IMR-90 (cell line): ENCODE results near the gene MERTK. TPM values are rescaled to one million over a fixed set of nuclear protein-coding genes. Genes with fewer than 3 reads are reported as not detected.
A peak's percentile ranks its signal among the peaks of the same experiment; 100 is the strongest.

Experiments used
- ATAC-seq: fragments of 200-7000 bp; cut with Tn5 transposase; 2 replicates; pipeline ENCODE4 v1.9.1; 2020; ENCODE audit warnings: low read depth, mild to moderate bottlenecking, moderate library complexity
- BruUV-seq: library from RNA; stranded (reverse); fragments of 400-500 nt; replicated peaks from 2 replicates; lab custom pipeline; 2021; lab: Mats Ljungman, UMichigan
- CTCF ChIA-PET: fragments of 300-600 bp; formaldehyde crosslinking; extraction: SDS; loops from one replicate; lab custom pipeline; 2021; ENCODE audit warnings: antibody characterized with exemption; lab: Yijun Ruan, JAX
- POLR2A ChIA-PET: fragments of 300-600 bp; sonication (Branson Sonifier 250); formaldehyde crosslinking; loops from one replicate; lab custom pipeline; 2022; ENCODE audit warnings: antibody characterized with exemption; ENCODE audit not compliant: unreplicated experiment; lab: Charles Lee
- DNase-seq: peaks from one replicate; pipeline ENCODE4 v3.0.0; 2013
- H2AFZ ChIP-seq: replicated peaks from 2 replicates; pipeline ENCODE3; 2013; ENCODE audit warnings: low read length, mild to moderate bottlenecking; ENCODE audit not compliant: poor library complexity
- H2AK5ac ChIP-seq: 2 replicates; pipeline ENCODE4 v1.6.1; 2013; ENCODE audit warnings: low read depth, low read length, inconsistent platforms
- H2AK9ac ChIP-seq: replicated peaks from 2 replicates; pipeline ENCODE3; 2013; ENCODE audit warnings: mild to moderate bottlenecking, low read depth, low read length, moderate library complexity; ENCODE audit not compliant: poor library complexity
- H2BK120ac ChIP-seq: 2 replicates; pipeline ENCODE4 v1.6.1; 2013; ENCODE audit warnings: low read depth, low read length, inconsistent platforms
- H2BK15ac ChIP-seq: 3 replicates; pipeline ENCODE4 v1.6.1; 2013; ENCODE audit warnings: low read depth, low read length, inconsistent platforms
- H2BK20ac ChIP-seq: 2 replicates; pipeline ENCODE4 v1.6.1; 2013; ENCODE audit warnings: low read depth, mild to moderate bottlenecking, inconsistent platforms, low read length, moderate library complexity
- H2BK5ac ChIP-seq: 2 replicates; pipeline ENCODE4 v1.6.1; 2013; ENCODE audit warnings: mild to moderate bottlenecking, low read depth, low read length, inconsistent platforms; ENCODE audit not compliant: poor library complexity, severe bottlenecking
- H3K14ac ChIP-seq: replicated peaks from 2 replicates; pipeline ENCODE4 v1.6.1; 2013; ENCODE audit warnings: low read depth, low read length, inconsistent platforms
- H3K18ac ChIP-seq: 2 replicates; pipeline ENCODE4 v1.6.1; 2013; ENCODE audit warnings: low read depth, low read length, control low read depth
- H3K23ac ChIP-seq: 2 replicates; pipeline ENCODE4 v1.6.1; 2013; ENCODE audit warnings: low read depth, low read length, inconsistent platforms
- H3K27ac ChIP-seq: 2 replicates; pipeline ENCODE4 v1.5.1; 2013; ENCODE audit warnings: mild to moderate bottlenecking, control low read depth, low read length; ENCODE audit not compliant: insufficient read depth
- H3K27me3 ChIP-seq: 2 replicates; pipeline ENCODE4 v1.6.1; 2013; ENCODE audit warnings: low read length; ENCODE audit not compliant: control insufficient read depth, insufficient read depth
- H3K36me3 ChIP-seq: 2 replicates; pipeline ENCODE4 v1.6.1; 2013; ENCODE audit warnings: low read length, mixed read lengths; ENCODE audit not compliant: control insufficient read depth, insufficient read depth
- H3K4ac ChIP-seq: 2 replicates; pipeline ENCODE4 v1.6.1; 2013; ENCODE audit warnings: low read depth, low read length, inconsistent platforms
- H3K4me1 ChIP-seq: 2 replicates; pipeline ENCODE4 v1.6.1; 2013; ENCODE audit warnings: low read length, mixed read lengths; ENCODE audit not compliant: control insufficient read depth, insufficient read depth
- H3K4me2 ChIP-seq: 2 replicates; pipeline ENCODE4 v1.6.1; 2013; ENCODE audit warnings: low read depth, mild to moderate bottlenecking, control low read depth, low read length, moderate library complexity
- H3K4me3 ChIP-seq: 2 replicates; pipeline ENCODE4 v1.5.1; 2013; ENCODE audit warnings: low read depth, mild to moderate bottlenecking, control low read depth, low read length, moderate library complexity; ENCODE audit not compliant: insufficient read depth
- H3K56ac ChIP-seq: 2 replicates; pipeline ENCODE4 v1.6.1; 2013; ENCODE audit warnings: low read length, inconsistent platforms; ENCODE audit not compliant: insufficient read depth; ENCODE audit errors: extremely low read depth
- H3K79me1 ChIP-seq, 2 experiments: 2 replicates each; pipeline ENCODE4 v1.6.1; 2013; ENCODE audit warnings: low read length in 2 of 2, inconsistent platforms in 1 of 2, low read depth in 1 of 2
- H3K9ac ChIP-seq: 2 replicates; pipeline ENCODE4 v1.6.1; 2013; ENCODE audit warnings: low read depth, low read length, control low read depth
- H3K9me1 ChIP-seq: 2 replicates; pipeline ENCODE4 v1.6.1; 2013; ENCODE audit warnings: low read length, inconsistent platforms; ENCODE audit not compliant: insufficient read depth
- H3K9me3 ChIP-seq: 2 replicates; pipeline ENCODE4 v1.6.1; 2013; ENCODE audit warnings: low read length; ENCODE audit not compliant: control insufficient read depth, insufficient read depth
- H4K20me1 ChIP-seq: 2 replicates; pipeline ENCODE4 v1.6.1; 2013; ENCODE audit warnings: low read length, inconsistent platforms; ENCODE audit not compliant: insufficient read depth
- H4K5ac ChIP-seq: 2 replicates; pipeline ENCODE4 v1.6.1; 2013; ENCODE audit warnings: mild to moderate bottlenecking, low read depth, low read length, control low read depth
- H4K8ac ChIP-seq, 2 experiments: 2 replicates each; pipeline ENCODE4 v1.6.1; 2013; ENCODE audit warnings: low read depth in 2 of 2, low read length in 2 of 2, control low read depth in 1 of 2, inconsistent platforms in 1 of 2
- H4K91ac ChIP-seq: 2 replicates; pipeline ENCODE4 v1.6.1; 2013; ENCODE audit warnings: low read depth, low read length, inconsistent platforms; ENCODE audit not compliant: insufficient read depth
- CHD1 ChIP-seq: IDR thresholded peaks from 2 replicates; pipeline ENCODE4 v1.6.1; 2012; ENCODE audit warnings: low read depth, low read length, improper control_type of control experiment
- RAD21 ChIP-seq: IDR thresholded peaks from 2 replicates; pipeline ENCODE4 v1.6.1; 2012; ENCODE audit warnings: low read length, improper control_type of control experiment
- SMC3 ChIP-seq: fragments of 150-350 bp; IDR thresholded peaks from 2 replicates; pipeline ENCODE4 v1.6.1; 2016; ENCODE audit warnings: low read depth, mild to moderate bottlenecking, antibody characterized with exemption, low read length, moderate library complexity
- USF2 ChIP-seq: fragments of 150-350 bp; IDR thresholded peaks from 2 replicates; pipeline ENCODE4 v1.6.1; 2017; ENCODE audit warnings: mild to moderate bottlenecking, antibody characterized with exemption, low read length, low read depth
- whole genome bisulfite sequencing, 2 experiments: methylation state at CpG; one replicate each; pipeline versions ENCODE4 v1.1.5 to v1.1.7; 2013; ENCODE audit warnings: missing lambda C conversion rate in 2 of 2; ENCODE audit not compliant: insufficient read length in 1 of 2; ENCODE audit errors: extremely low coverage in 2 of 2; 5-methylcytosine and 5-hydroxymethylcytosine counted together
- dilution Hi-C: fragments of 300-500 bp; cut with HindIII; formaldehyde crosslinking; loops from one replicate; pipeline ENCODE4 v1.14.3; 2018; ENCODE audit warnings: low sequenced_read_pairs; ENCODE audit not compliant: unreplicated experiment
- in situ Hi-C: fragments of 300-500 bp; cut with MboI; formaldehyde crosslinking; loops from 3 replicates; pipeline ENCODE4 v1.14.3; 2019; ENCODE audit warnings: low sequenced_read_pairs, inconsistent platforms, mixed read lengths
- intact Hi-C: fragments of 100-400 bp; cut with micrococcal nuclease; formaldehyde crosslinking; loops from 2 replicates; pipeline ENCODE4 v1.10.0; 2022
- polyA plus RNA-seq, 3 experiments: library from polyadenylated mRNA; depleted of rRNA; stranded (reverse); fragments of >200 nt; gene quantifications; 2 replicates each; pipeline ENCODE4 v1.2.3, GENCODE V29; 2012; ENCODE audit warnings: low replicate concordance in 1 of 3
- total RNA-seq: library from RNA; depleted of rRNA; stranded (reverse); fragments of >200 nt; gene quantifications from 2 replicates; pipeline ENCODE4 v1.2.3, GENCODE V29; 2012

Gene MERTK
- total and polyA plus RNA-seq, 2 of the 4 experiments (the other 2 are of a cell fraction) = 0.36 to 0.62 TPM

- POLR2A ChIA-PET = no interaction called here
- Histone ChIP-seq H2AK5ac (no peak overlapping the region), H3K14ac (no peak overlapping the region), H3K4me1 (no peaks in the 10 kb centered on the region), H3K9me1 (no peaks in the 10 kb centered on the region), H3K56ac (no peak overlapping the region), H3K4ac (no peak overlapping the region), H4K20me1 (no peaks in the 10 kb centered on the region), H2BK20ac (no peak overlapping the region), H3K27me3 (peaks cover 9% of the 10 kb centered on the region), H2BK15ac (no peak overlapping the region), H3K27ac (no peak overlapping the region), H3K36me3 (no peaks in the 10 kb centered on the region), H3K79me1 (no peaks in the 10 kb centered on the region), H4K5ac (no peak overlapping the region), H3K9ac (no peak overlapping the region), H2AK9ac (no peak overlapping the region), H2BK5ac (no peak overlapping the region), H4K8ac (no peak overlapping the region), H3K23ac (no peak overlapping the region), H3K4me2 (no peak overlapping the region), H3K9me3 (no peaks in the 10 kb centered on the region), H3K18ac (no peak overlapping the region), H2AFZ (no peak overlapping the region), H3K4me3 (no peak overlapping the region), H4K91ac (no peak overlapping the region), H2BK120ac (no peak overlapping the region)
- DNase-seq (peak; percentile 53), ATAC-seq (no peak)
- TF ChIP-seq SMC3 (no peak), USF2 (no peak), RAD21 (no peak), CHD1 (no peak)
- BruUV-seq = no TSS peak
- dilution Hi-C loops (no loop called here), intact Hi-C loops (no loop called here), in situ Hi-C loops (no loop called here)
- no CpG with 5 or more reads among the region's 4 CpGs for WGBS, 2 experiments
- CTCF ChIA-PET = no interaction called here
Measured at GRCh38 chr2:112006076-112006410, 107.6 kb downstream of the MERTK start.
